Astrocyte of the spinal cord (primary cell): ENCODE measurements around the gene FAM171A1.

Source experiments
- DNase-seq: peaks from one replicate; pipeline ENCODE4 v3.0.0; 2011; ENCODE audit warnings: low read depth, low spot score
- H3K4me3 ChIP-seq: 2 replicates; pipeline ENCODE4 v1.5.1; 2011; ENCODE audit warnings: low read depth, mild to moderate bottlenecking, low read length, moderate library complexity
- CTCF ChIP-seq: IDR thresholded peaks from 2 replicates; pipeline ENCODE4 v1.5.1; 2012; ENCODE audit warnings: low read depth, mild to moderate bottlenecking, low read length, inconsistent platforms
- in situ Hi-C: cut with HindIII; loops from 2 replicates; pipeline ENCODE4 v1.10.0; 2017; ENCODE audit warnings: low sequenced_read_pairs

Gene FAM171A1

GRCh38 chr10:15347150-15347549, 23.9 kb downstream of the FAM171A1 start:
- DNase-seq, result no peak
- in situ Hi-C loops, result no loop called here
- TF ChIP-seq CTCF, result no peak
- no peak overlapping the region for H3K4me3 ChIP-seq

GRCh38 chr10:15346440-15347141, 24.5 kb downstream of the FAM171A1 start:
- no peak for DNase-seq
- H3K4me3 ChIP-seq, result no peak overlapping the region
- in situ Hi-C loops, result no loop called here
- no peak for TF ChIP-seq CTCF

GRCh38 chr10:15345450-15345849, 25.6 kb downstream of the FAM171A1 start:
- H3K4me3 ChIP-seq, result no peak overlapping the region
- TF ChIP-seq CTCF, result no peak
- no peak for DNase-seq
- in situ Hi-C loops, result no loop called here

- TF ChIP-seq CTCF, result no peak
- in situ Hi-C loops, result no loop called here
- DNase-seq, result peak; percentile 79
- no peak overlapping the region for H3K4me3 ChIP-seq
These were observed 26.2 kb downstream of the FAM171A1 start for GRCh38 chr10:15344876-15345285.

- in situ Hi-C loops, result no loop called here
These were observed 26.7 kb downstream of the FAM171A1 start for GRCh38 chr10:15344256-15344875.

GRCh38 chr10:15342970-15343369, 28.1 kb downstream of the FAM171A1 start:
- DNase-seq, result no peak
- in situ Hi-C loops, result no loop called here
- no peak overlapping the region for H3K4me3 ChIP-seq
- TF ChIP-seq CTCF, result no peak

More at GRCh38 chr10:15344256-15344875, 26.7 kb downstream of the FAM171A1 start:
- no peak overlapping the region for H3K4me3 ChIP-seq
- no peak for TF ChIP-seq CTCF
- DNase-seq, result no peak
